Measurements from ENCODE around the gene PDCD6IP.

- TF ChIP-seq CTCF (IDR thresholded peaks at IDR 0.05) (no peak), REST (IDR thresholded peaks at IDR 0.05; ENCODE audit: insufficient read depth in 1 of 2, low read depth in 2 of 2, low read length in 1 of 2) (no peak)
Observed at GRCh38 chr3:33908250-33908851, 109.9 kb downstream of the PDCD6IP start.
